Breast epithelium (tissue), 3 donors: ENCODE measurements around the gene ITGB7.

Experiments
- POLR2A ChIP-seq: fragments of 450-650 bp; IDR thresholded peaks from one replicate; pipeline ENCODE4 v1.6.1; 2016; ENCODE audit warnings: antibody characterized with exemption, mild to moderate bottlenecking, moderate library complexity
- TF ChIP-seq, protein P1 (sequence below), 3 donors: fragments of 450-650 bp; IDR thresholded peaks; one replicate each; pipeline ENCODE4 v1.5.1; 2016 to 2017; ENCODE audit warnings: antibody characterized with exemption in 3 of 3, mild to moderate bottlenecking in 3 of 3, moderate library complexity in 3 of 3

DNA sequence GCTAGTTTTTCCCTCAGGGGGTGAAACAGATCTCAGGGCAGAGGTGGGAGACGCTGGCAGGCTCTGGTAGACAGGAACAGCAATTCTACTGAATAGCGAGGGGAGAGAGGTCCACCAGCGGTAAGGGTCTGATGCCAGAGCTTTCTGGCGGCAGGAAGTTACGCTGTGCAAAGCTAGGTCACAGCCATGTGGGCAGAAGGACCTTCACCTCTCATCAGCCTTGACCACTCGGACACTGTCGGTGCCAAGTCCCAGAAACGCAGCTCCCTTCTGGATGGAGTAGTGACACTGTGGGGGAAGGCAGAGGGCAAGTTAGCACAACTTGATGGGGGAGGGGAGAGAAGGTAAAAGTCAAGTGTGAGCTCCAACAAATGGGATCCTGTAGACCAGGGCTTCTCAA is 36.8 kb downstream of the ITGB7 start:
- TF ChIP-seq, protein P1, sequence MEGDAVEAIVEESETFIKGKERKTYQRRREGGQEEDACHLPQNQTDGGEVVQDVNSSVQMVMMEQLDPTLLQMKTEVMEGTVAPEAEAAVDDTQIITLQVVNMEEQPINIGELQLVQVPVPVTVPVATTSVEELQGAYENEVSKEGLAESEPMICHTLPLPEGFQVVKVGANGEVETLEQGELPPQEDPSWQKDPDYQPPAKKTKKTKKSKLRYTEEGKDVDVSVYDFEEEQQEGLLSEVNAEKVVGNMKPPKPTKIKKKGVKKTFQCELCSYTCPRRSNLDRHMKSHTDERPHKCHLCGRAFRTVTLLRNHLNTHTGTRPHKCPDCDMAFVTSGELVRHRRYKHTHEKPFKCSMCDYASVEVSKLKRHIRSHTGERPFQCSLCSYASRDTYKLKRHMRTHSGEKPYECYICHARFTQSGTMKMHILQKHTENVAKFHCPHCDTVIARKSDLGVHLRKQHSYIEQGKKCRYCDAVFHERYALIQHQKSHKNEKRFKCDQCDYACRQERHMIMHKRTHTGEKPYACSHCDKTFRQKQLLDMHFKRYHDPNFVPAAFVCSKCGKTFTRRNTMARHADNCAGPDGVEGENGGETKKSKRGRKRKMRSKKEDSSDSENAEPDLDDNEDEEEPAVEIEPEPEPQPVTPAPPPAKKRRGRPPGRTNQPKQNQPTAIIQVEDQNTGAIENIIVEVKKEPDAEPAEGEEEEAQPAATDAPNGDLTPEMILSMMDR (IDR thresholded peaks at IDR 0.05): no peak
- no peak for TF ChIP-seq POLR2A
